ENCODE results near the gene TRAPPC4. TPM values are rescaled to one million over a fixed set of nuclear protein-coding genes. Genes with fewer than 3 reads are reported as not detected.

Gene TRAPPC4

Small RNAs within 50 kb of the gene (small RNA-seq; reads per million reads assigned to genes)
- not detected for gene AP003392.2 (ENCODE audit: insufficient read depth)
- gene RF00017 (ENCODE audit: insufficient read depth): not detected
- gene RF00019 (ENCODE audit: insufficient read depth): not detected
